ENCODE data around the gene POLR1B. TPM values are rescaled to one million over a fixed set of nuclear protein-coding genes. Genes with fewer than 3 reads are reported as not detected.

The POLR1B gene
- total RNA-seq, 1 experiment from 2014 or later: 83.6 TPM

DNA sequence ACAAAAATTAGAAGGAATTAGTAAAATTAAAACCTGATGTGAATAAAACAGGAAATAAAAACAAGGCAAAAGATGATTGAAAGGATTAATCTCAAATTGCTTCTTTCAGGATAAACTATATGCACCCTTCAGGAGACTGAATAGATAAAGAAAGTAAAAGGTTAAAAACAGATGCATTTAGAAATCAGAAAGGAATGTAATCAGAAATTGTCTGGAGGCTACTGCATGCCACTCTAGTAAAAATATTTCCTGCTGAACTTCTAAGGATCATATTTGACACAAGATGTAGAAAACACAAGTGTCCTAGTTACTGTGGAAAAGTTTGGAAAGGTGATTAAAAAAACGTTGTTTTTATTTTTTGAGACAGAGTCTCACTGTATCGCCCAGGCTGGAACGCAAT is 58.4 kb downstream of the POLR1B start:
- H3K4me1 Mint-ChIP-seq: peaks cover 4 to 5% of the 10 kb centered on the region in 2 experiments
- no peak overlapping the region for H2BK15ac ChIP-seq (ENCODE audit: low read depth, low read length)
- no peaks in the 10 kb centered on the region for H3K79me1 ChIP-seq (ENCODE audit: insufficient read depth, low read depth, low read length, poor library complexity, severe bottlenecking)
- no peak overlapping the region for H2BK5ac ChIP-seq (ENCODE audit: insufficient read length, low read length)
- H3K23ac ChIP-seq (ENCODE audit: insufficient read length, low read depth, low read length): no peak overlapping the region
- no peak overlapping the region for H3K4ac ChIP-seq (ENCODE audit: low read depth, low read length)
- no peaks in the 10 kb centered on the region; the same call in 1 of the 2 replicates for H3K27me3 Mint-ChIP-seq (ENCODE audit: low read depth)
- H2AK5ac ChIP-seq (ENCODE audit: insufficient read length, low read length): no peak overlapping the region
- peaks cover 0 to 3% of the 10 kb centered on the region in 2 experiments; a peak in 1 of 5 replicates for H3K9me3 Mint-ChIP-seq
- no peak overlapping the region for H2BK12ac ChIP-seq (ENCODE audit: insufficient read length, low read depth, low read length)
- no peaks in the 10 kb centered on the region for H3K9me3 ChIP-seq (ENCODE audit: control insufficient read depth, low read depth, low read length)
- no peak overlapping the region for H2BK20ac ChIP-seq (ENCODE audit: low read depth, low read length, poor library complexity, severe bottlenecking)
- no peak overlapping the region for H3K9ac ChIP-seq (ENCODE audit: extremely low read depth, insufficient read length, low read length)
- H3K79me2 ChIP-seq (ENCODE audit: insufficient read depth, low read length): no peaks in the 10 kb centered on the region
- no peak overlapping the region for H2AFZ ChIP-seq (ENCODE audit: low read length)
- H3K4me1 ChIP-seq (ENCODE audit: insufficient read depth, low read length): no peaks in the 10 kb centered on the region
- no peak overlapping the region for H4K5ac ChIP-seq (ENCODE audit: insufficient read length, low read depth, low read length)
- no peak overlapping the region for H3K18ac ChIP-seq (ENCODE audit: insufficient read length, low read depth, low read length)
- TF ChIP-seq, protein P1, sequence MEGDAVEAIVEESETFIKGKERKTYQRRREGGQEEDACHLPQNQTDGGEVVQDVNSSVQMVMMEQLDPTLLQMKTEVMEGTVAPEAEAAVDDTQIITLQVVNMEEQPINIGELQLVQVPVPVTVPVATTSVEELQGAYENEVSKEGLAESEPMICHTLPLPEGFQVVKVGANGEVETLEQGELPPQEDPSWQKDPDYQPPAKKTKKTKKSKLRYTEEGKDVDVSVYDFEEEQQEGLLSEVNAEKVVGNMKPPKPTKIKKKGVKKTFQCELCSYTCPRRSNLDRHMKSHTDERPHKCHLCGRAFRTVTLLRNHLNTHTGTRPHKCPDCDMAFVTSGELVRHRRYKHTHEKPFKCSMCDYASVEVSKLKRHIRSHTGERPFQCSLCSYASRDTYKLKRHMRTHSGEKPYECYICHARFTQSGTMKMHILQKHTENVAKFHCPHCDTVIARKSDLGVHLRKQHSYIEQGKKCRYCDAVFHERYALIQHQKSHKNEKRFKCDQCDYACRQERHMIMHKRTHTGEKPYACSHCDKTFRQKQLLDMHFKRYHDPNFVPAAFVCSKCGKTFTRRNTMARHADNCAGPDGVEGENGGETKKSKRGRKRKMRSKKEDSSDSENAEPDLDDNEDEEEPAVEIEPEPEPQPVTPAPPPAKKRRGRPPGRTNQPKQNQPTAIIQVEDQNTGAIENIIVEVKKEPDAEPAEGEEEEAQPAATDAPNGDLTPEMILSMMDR (conservative IDR thresholded peaks at IDR 0.05): no peak
- no peak overlapping the region for H3K4me3 Mint-ChIP-seq
- no peaks in the 10 kb centered on the region for H3K27me3 ChIP-seq (ENCODE audit: insufficient read depth, low read length)
- no peaks in the 10 kb centered on the region for H4K20me1 ChIP-seq (ENCODE audit: control insufficient read depth, insufficient read depth, insufficient read length)
- H3K56ac ChIP-seq (ENCODE audit: insufficient read length, low read depth, low read length): no peak overlapping the region
- H4K91ac ChIP-seq (ENCODE audit: insufficient read length, low read depth, low read length): no peak overlapping the region
- no peak overlapping the region for H3K14ac ChIP-seq (ENCODE audit: insufficient read depth, low read length)
- H3K4me2 ChIP-seq (ENCODE audit: insufficient read depth, insufficient read length, low read length): no peak overlapping the region
- H3K27ac ChIP-seq (ENCODE audit: insufficient read length, low read depth, low read length): no peak overlapping the region
- H2BK120ac ChIP-seq (ENCODE audit: low read depth, low read length, poor library complexity, severe bottlenecking): no peak overlapping the region
- H3K23me2 ChIP-seq (ENCODE audit: insufficient read length, low read depth, low read length, poor library complexity, severe bottlenecking): no peaks in the 10 kb centered on the region
- H3T11ph ChIP-seq (ENCODE audit: low read length): no peak overlapping the region
- H4K8ac ChIP-seq (replicated peaks; ENCODE audit: insufficient read length, low read depth, low read length): no peak overlapping the region
- no peak for DNase-seq
- H3K36me3 Mint-ChIP-seq (ENCODE audit: insufficient read depth in 1 of 3, low read depth in 3 of 3): no peaks in the 10 kb centered on the region
- no CpG with 5 or more reads among the region's 3 CpGs for WGBS (ENCODE audit: extremely low coverage, insufficient read length, low lambda C conversion rate)
- no peak overlapping the region for H3K27ac Mint-ChIP-seq

Measured in H9 (cell line).